ENCODE measurements around the gene ZNF503.

DNA sequence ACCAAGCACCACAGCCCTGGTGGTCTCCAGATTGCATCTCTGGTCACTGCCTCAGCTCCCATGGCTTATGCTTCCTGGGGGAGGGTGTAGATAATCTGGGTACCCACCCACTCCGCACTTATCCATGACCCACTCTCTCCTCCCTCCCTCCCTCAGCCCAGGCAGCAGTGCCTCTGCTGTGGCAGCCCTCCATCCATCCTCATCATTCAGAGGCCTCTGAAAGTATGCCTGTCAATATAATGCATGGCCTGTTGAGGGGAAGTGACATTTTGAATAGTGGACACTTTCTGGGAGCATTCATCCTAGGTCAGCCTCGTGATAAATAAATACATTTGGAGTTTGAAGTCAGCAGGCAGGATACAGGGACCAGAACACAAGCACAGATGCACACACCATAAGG is 23.2 kb downstream of the ZNF503 start:
- TF ChIP-seq, protein P1, sequence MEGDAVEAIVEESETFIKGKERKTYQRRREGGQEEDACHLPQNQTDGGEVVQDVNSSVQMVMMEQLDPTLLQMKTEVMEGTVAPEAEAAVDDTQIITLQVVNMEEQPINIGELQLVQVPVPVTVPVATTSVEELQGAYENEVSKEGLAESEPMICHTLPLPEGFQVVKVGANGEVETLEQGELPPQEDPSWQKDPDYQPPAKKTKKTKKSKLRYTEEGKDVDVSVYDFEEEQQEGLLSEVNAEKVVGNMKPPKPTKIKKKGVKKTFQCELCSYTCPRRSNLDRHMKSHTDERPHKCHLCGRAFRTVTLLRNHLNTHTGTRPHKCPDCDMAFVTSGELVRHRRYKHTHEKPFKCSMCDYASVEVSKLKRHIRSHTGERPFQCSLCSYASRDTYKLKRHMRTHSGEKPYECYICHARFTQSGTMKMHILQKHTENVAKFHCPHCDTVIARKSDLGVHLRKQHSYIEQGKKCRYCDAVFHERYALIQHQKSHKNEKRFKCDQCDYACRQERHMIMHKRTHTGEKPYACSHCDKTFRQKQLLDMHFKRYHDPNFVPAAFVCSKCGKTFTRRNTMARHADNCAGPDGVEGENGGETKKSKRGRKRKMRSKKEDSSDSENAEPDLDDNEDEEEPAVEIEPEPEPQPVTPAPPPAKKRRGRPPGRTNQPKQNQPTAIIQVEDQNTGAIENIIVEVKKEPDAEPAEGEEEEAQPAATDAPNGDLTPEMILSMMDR (conservative IDR thresholded peaks at IDR 0.05), result no peak
- no peak for TF ChIP-seq EZH2 (IDR thresholded peaks at IDR 0.05; ENCODE audit: low read depth)
